ENCODE results near the gene RAB37. TPM values are rescaled to one million over a fixed set of nuclear protein-coding genes. Genes with fewer than 3 reads are reported as not detected.

Gene RAB37
- total and polyA plus RNA-seq, 2 of the 13 experiments (the other 11 are each of a cell fraction or from before 2014, with no cell fraction given) = 0.91 to 3.7 TPM

- TF ChIP-seq ZBTB49 (CRISPR knock-in tag; IDR thresholded peaks at IDR 0.05; ENCODE audit: borderline replicate concordance) (no peak), PRDM10 (CRISPR knock-in tag; IDR thresholded peaks at IDR 0.05; ENCODE audit: low read depth) (peak; percentile 79), TRAFD1 (CRISPR knock-in tag; IDR thresholded peaks at IDR 0.05; ENCODE audit: borderline replicate concordance) (0 out of 2 replicates have a peak, but pooled peaks have one; percentile 91), ZNF326 (CRISPR knock-in tag; IDR thresholded peaks at IDR 0.05; ENCODE audit: borderline replicate concordance) (no peak), SMARCC2 (IDR thresholded peaks at IDR 0.05) (no peak), NR2F2 (IDR thresholded peaks at IDR 0.05; ENCODE audit: borderline replicate concordance, low read depth) (peak; percentile 58; the same call in 1 of the 2 replicates), POLR2AphosphoS2 (IDR thresholded peaks at IDR 0.05; ENCODE audit: low read depth, low read length) (peak; percentile 60; the same call in 1 of the 2 replicates), ZNF704 (CRISPR knock-in tag; IDR thresholded peaks at IDR 0.05; ENCODE audit: borderline replicate concordance) (no peak), MTERF4 (CRISPR knock-in tag; IDR thresholded peaks at IDR 0.05) (0 out of 2 replicates have a peak, but pooled peaks have one; percentile 22), ZBED4 (CRISPR knock-in tag; IDR thresholded peaks at IDR 0.05; ENCODE audit: borderline replicate concordance) (peak; percentile 72; the same call in 1 of the 2 replicates), ZNF501 (CRISPR knock-in tag; IDR thresholded peaks at IDR 0.05) (peak; percentile 98), AKAP8 (CRISPR knock-in tag; IDR thresholded peaks at IDR 0.05) (peak; percentile 89)
These were observed 26.7 kb downstream of the RAB37 start (continued) for GRCh38 chr17:74763565-74764387.

All from HepG2 (cell line).